Colonic mucosa (tissue), 4 donors: ENCODE measurements around the gene HOXC13. TPM values are rescaled to one million over a fixed set of nuclear protein-coding genes. Genes with fewer than 3 reads are reported as not detected.

Experiments used
- DNase-seq: peaks from one replicate; pipeline ENCODE4 v3.0.0-alpha.2; 2020
- H3K27ac ChIP-seq: fragments of 200-600 bp; one replicate; pipeline ENCODE4 v1.8.0; 2021
- H3K27me3 ChIP-seq: fragments of 200-600 bp; one replicate; pipeline ENCODE4 v1.8.0; 2021
- H3K36me3 ChIP-seq: fragments of 200-600 bp; one replicate; pipeline ENCODE4 v1.8.0; 2021
- H3K4me1 ChIP-seq: fragments of 200-600 bp; one replicate; pipeline ENCODE4 v1.8.0; 2021; ENCODE audit warnings: mild to moderate bottlenecking
- H3K4me3 ChIP-seq: fragments of 200-600 bp; one replicate; pipeline ENCODE4 v1.8.0; 2021
- H3K9ac ChIP-seq, 2 donors: one replicate each; pipeline ENCODE4 v1.7.0; 2013; ENCODE audit warnings: control low read depth in 2 of 2, low read depth in 2 of 2, low read length in 2 of 2
- H3K9me3 ChIP-seq: fragments of 200-600 bp; one replicate; pipeline ENCODE4 v1.8.0; 2021
- CTCF ChIP-seq: fragments of 200-600 bp; IDR thresholded peaks from one replicate; pipeline ENCODE4 v1.8.0; 2022; ENCODE audit warnings: antibody characterized with exemption, mild to moderate bottlenecking
- intact Hi-C: fragments of 100-400 bp; cut with DNase I; formaldehyde crosslinking; loops from one replicate; pipeline ENCODE4 v1.14.1; 2022
- total RNA-seq, 2 donors: library from RNA; stranded (reverse); fragmentation: NEBNext Ultra II Directional in 1 of 2; extraction: Animal tissue kit (Norgen Biotek cat#: 25700) in 1 of 2; gene quantifications; one replicate each; pipeline ENCODE4 v1.2.1, GENCODE V29; 2021
- donor health status: healthy.
- donor health status: DM: no; HTN: no; CAD: no.
- donor health status: DM: no; HTN: no; CAD: no.

The HOXC13 gene
- total RNA-seq, 2 donors from 2014 or later, result not detected

GRCh38 chr12:53968214-53969127 lies 29.8 kb downstream of the HOXC13 start:
- no peak for DNase-seq
- no peak overlapping the region for H3K4me3 ChIP-seq
- H3K4me1 ChIP-seq, result no peaks in the 10 kb centered on the region
- H3K27ac ChIP-seq, result no peak overlapping the region
- TF ChIP-seq CTCF, result no peak
- no peaks in the 10 kb centered on the region for H3K9me3 ChIP-seq
- H3K9ac ChIP-seq, result no peak overlapping the region
- peaks cover 100% of the 10 kb centered on the region for H3K27me3 ChIP-seq
- intact Hi-C loops, result no loop called here
- H3K36me3 ChIP-seq, result no peaks in the 10 kb centered on the region

- Histone ChIP-seq H3K4me1 (no peaks in the 10 kb centered on the region), H3K4me3 (no peak overlapping the region), H3K36me3 (no peaks in the 10 kb centered on the region), H3K27ac (no peak overlapping the region), H3K9ac (no peak overlapping the region), H3K9me3 (no peaks in the 10 kb centered on the region), H3K27me3 (peaks cover 99% of the 10 kb centered on the region)
- no peak for TF ChIP-seq CTCF
- no peak for DNase-seq
- intact Hi-C loops, result no loop called here
Measured at GRCh38 chr12:53969588-53970259, 31.1 kb downstream of the HOXC13 start.

GRCh38 chr12:53970451-53970850 lies 31.8 kb downstream of the HOXC13 start:
- intact Hi-C loops, result no loop called here
- no peaks in the 10 kb centered on the region for H3K4me1 ChIP-seq
- no peak overlapping the region for H3K9ac ChIP-seq
- TF ChIP-seq CTCF, result no peak
- no peaks in the 10 kb centered on the region for H3K36me3 ChIP-seq
- H3K27me3 ChIP-seq, result peaks cover 99% of the 10 kb centered on the region
- no peaks in the 10 kb centered on the region for H3K9me3 ChIP-seq
- H3K4me3 ChIP-seq, result no peak overlapping the region
- no peak overlapping the region for H3K27ac ChIP-seq
- DNase-seq, result no peak

GRCh38 chr12:53971129-53971528 lies 32.5 kb downstream of the HOXC13 start:
- no peak for TF ChIP-seq CTCF
- intact Hi-C loops, result no loop called here
- no peak for DNase-seq
- peaks cover 99% of the 10 kb centered on the region for H3K27me3 ChIP-seq
- H3K27ac ChIP-seq, result no peak overlapping the region
- H3K9me3 ChIP-seq, result no peaks in the 10 kb centered on the region
- H3K36me3 ChIP-seq, result no peaks in the 10 kb centered on the region
- no peak overlapping the region for H3K9ac ChIP-seq
- H3K4me3 ChIP-seq, result no peak overlapping the region
- no peaks in the 10 kb centered on the region for H3K4me1 ChIP-seq

- no peaks in the 10 kb centered on the region for H3K36me3 ChIP-seq
- H3K9ac ChIP-seq, result no peak overlapping the region
- DNase-seq, result no peak
- peaks cover 99% of the 10 kb centered on the region for H3K27me3 ChIP-seq
- no peak overlapping the region for H3K27ac ChIP-seq
- no peaks in the 10 kb centered on the region for H3K4me1 ChIP-seq
- no peak overlapping the region for H3K4me3 ChIP-seq
- intact Hi-C loops, result no loop called here
- TF ChIP-seq CTCF, result no peak
- no peaks in the 10 kb centered on the region for H3K9me3 ChIP-seq
Measured at GRCh38 chr12:53971686-53972085, 33.1 kb downstream of the HOXC13 start.
